Activated CD8-positive, alpha-beta memory T cell treated with anti-CD3 and anti-CD28 coated beads, Interleukin-2, amount 10 ng/mL, durations not matched to agents 7 days and 5 days (primary cell): ENCODE measurements around the gene SLC17A3. TPM values are rescaled to one million over a fixed set of nuclear protein-coding genes. Genes with fewer than 3 reads are reported as not detected.

ENCODE experiments used
- ATAC-seq: fragments of 150-1000 bp; cut with Tn5 transposase; one replicate; pipeline ENCODE4 v1.10.0; 2021; ENCODE audit warnings: moderate library complexity
- CTCF ChIA-PET: fragments of 350-600 bp; sonication (Branson Sonifier 250); formaldehyde crosslinking; loops from one replicate; lab custom pipeline; 2021; ENCODE audit warnings: antibody characterized with exemption; lab: Charles Lee
- DNase-seq: peaks from one replicate; pipeline ENCODE4 v3.0.0-alpha.2; 2020
- H3K27ac Mint-ChIP-seq: one replicate; pipeline ENCODE4 v1.8.0; 2021; ENCODE audit warnings: mild to moderate bottlenecking, mixed read lengths
- H3K27me3 Mint-ChIP-seq: one replicate; pipeline ENCODE4 v1.8.0; 2021; ENCODE audit warnings: mixed read lengths
- H3K36me3 Mint-ChIP-seq: one replicate; pipeline ENCODE4 v1.8.0; 2021; ENCODE audit warnings: mild to moderate bottlenecking, mixed read lengths
- H3K4me1 Mint-ChIP-seq: one replicate; pipeline ENCODE4 v1.8.0; 2021; ENCODE audit warnings: mixed read lengths
- H3K4me3 Mint-ChIP-seq: one replicate; pipeline ENCODE4 v1.8.0; 2021; ENCODE audit warnings: mild to moderate bottlenecking, moderate library complexity, mixed read lengths
- H3K9me3 Mint-ChIP-seq: one replicate; pipeline ENCODE4 v1.8.0; 2022; ENCODE audit warnings: low read depth, mixed read lengths
- total RNA-seq, 2 experiments: library from RNA; stranded (reverse); gene quantifications; one replicate each; pipeline ENCODE4 v1.2.3, GENCODE V29; 2021

SLC17A3 gene
- total RNA-seq, 2 experiments from 2014 or later = 0.26 to 0.76 TPM

DNA sequence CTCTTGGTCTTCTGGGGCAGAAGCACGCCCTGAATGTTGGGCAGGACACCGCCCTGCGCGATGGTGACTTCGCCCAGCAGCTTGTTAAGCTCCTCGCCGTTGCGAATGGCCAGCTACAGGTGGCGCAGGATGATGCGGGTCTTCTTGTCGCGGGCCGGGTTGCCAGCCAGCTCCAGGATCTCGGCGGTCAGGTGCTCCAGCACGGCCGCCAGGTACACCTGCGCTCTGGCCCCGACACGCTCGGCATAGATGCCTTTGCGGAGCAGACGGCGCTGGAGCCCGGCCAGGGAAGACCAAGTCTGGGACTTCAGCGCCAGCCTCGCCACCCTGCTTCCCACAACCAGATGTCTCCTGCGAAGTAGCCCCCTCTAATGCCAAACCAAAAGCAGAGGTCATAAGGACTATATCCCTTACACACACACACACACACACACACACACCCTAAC lies 8.0 kb upstream of the SLC17A3 start:
- H3K4me1 Mint-ChIP-seq = peaks cover 3% of the 10 kb centered on the region
- H3K27ac Mint-ChIP-seq = peak overlapping the region; percentile 12
- no peaks in the 10 kb centered on the region for H3K27me3 Mint-ChIP-seq
- H3K4me3 Mint-ChIP-seq = peak overlapping the region; percentile 62
- CTCF ChIA-PET = interaction anchor here (0.7 to 2.2 kb wide), 6 partner anchors 16 to 164 kb away, joined by 3 to 12 read pairs (median 4); no protein-coding TSS in a partner anchor
- DNase-seq = peak; percentile 53
- H3K36me3 Mint-ChIP-seq = peaks cover 2% of the 10 kb centered on the region
- peak; percentile 85 for ATAC-seq
- H3K9me3 Mint-ChIP-seq = no peaks in the 10 kb centered on the region

DNA sequence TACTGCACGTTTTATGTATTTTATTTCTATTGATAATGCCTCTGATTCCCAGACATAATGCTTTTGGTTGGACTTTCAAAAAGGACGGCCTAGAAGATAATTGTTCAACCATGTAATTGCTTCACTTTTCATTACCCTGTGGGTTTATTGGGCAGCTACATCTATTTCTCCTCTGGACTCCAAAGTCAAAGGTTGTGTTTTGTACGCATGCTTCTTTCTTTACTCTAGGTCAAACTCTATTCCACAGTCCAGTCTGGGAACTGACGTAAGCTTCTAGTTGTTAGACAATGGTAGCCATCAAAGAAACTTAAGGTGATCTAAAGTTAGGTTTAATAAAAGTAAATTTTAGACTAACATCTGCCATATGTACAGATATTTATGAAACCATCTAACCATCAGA lies 6.6 kb upstream of the SLC17A3 start:
- no peak overlapping the region for H3K4me3 Mint-ChIP-seq
- CTCF ChIA-PET = no interaction called here
- H3K4me1 Mint-ChIP-seq = peaks cover 3% of the 10 kb centered on the region
- no peak overlapping the region for H3K27ac Mint-ChIP-seq
- H3K9me3 Mint-ChIP-seq = no peaks in the 10 kb centered on the region
- ATAC-seq (no peak), DNase-seq (no peak)
- H3K27me3 Mint-ChIP-seq = no peaks in the 10 kb centered on the region
- peaks cover 2% of the 10 kb centered on the region for H3K36me3 Mint-ChIP-seq

DNA sequence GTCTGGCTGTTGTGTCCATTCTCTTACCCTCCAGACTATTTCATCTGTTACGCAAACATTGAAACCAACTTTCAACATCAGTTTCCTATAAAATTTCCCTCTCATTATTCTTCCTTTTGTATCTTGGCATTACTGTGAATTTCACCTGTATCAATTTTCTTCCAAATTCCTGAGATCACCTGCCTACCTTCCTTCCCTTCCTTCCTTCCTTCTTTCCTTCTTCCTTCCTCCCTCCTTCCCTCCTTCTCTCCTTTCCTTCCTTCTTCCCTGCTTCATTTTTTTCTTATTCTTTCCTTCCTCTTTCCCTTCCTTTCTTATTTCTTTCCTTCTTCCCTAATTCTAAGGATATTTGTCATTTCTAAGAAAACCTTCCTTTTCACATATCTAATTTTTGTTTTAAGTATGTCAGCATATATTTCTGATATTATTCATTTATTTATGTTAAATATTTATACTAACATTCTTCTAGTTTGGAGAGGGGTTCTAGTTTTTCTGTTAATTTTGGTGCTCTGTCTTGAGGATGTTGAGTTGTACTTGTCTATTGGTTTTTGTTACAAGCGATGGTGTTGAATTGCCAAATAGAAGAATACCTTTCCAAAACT lies 4.8 kb upstream of the SLC17A3 start:
- no peak for ATAC-seq
- no peaks in the 10 kb centered on the region for H3K9me3 Mint-ChIP-seq
- CTCF ChIA-PET = no interaction called here

DNA sequence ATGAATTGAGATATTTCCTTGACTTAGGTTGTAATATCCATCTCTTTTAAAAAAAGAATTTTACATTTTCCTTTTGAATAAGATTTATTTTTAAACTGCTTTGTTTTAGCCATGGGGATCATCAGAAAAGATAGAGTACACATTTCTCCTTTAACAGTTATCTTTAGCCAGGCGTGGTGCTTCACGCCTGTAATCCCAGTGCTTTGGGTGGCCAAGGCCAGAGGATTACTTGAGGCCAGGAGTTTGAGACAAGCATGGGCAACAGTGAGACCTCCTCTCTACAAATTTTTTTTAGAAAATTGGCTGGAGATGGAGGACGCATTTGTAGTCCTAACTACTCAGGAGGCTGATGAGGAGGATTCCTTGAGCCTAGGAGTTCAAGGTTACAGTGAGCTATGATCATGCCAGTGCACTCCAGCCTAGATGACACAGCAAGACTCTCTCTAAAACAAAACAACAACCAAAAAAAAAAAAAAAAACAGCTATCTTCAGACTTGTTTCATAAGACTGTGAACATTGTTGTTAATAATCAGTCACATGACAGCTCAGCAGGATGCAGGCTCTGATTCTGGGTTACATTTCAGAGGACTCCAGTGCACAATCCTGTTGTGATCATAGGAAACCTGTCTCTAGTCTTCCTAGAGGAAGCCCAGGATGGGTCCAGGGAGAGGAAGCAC lies 2.0 kb upstream of the SLC17A3 start:
- ATAC-seq (no peak), DNase-seq (no peak)
- Mint-ChIP-seq H3K9me3 (no peaks in the 10 kb centered on the region), H3K27me3 (no peaks in the 10 kb centered on the region), H3K36me3 (peaks cover 2% of the 10 kb centered on the region), H3K27ac (no peak overlapping the region), H3K4me1 (peaks cover 20% of the 10 kb centered on the region), H3K4me3 (no peak overlapping the region)
- CTCF ChIA-PET = no interaction called here

More for the DNA sequence above, 4.8 kb upstream of the SLC17A3 start:
- Mint-ChIP-seq H3K4me1 (peaks cover 14% of the 10 kb centered on the region), H3K27ac (no peak overlapping the region), H3K4me3 (no peak overlapping the region), H3K36me3 (peaks cover 2% of the 10 kb centered on the region), H3K27me3 (no peaks in the 10 kb centered on the region)
- no peak for DNase-seq

DNA sequence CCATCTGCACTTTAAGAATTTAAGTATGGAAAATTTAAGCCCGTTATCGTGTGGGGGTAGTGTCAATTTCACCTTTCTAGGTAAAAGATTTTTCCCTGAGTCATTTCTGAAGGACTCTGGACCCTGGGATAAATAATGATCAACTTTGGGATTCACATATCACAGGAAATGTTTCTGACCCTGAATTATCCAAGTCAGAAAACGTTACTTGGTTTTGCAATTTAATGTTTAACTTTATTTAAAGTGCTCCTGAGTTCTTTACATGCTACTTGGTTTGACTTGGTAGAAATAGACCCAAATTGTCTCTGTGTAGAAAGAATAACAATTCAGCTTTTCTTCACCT lies 1.5 kb upstream of the SLC17A3 start:
- no peak overlapping the region for H3K27ac Mint-ChIP-seq
- H3K4me1 Mint-ChIP-seq = peaks cover 20% of the 10 kb centered on the region
- ATAC-seq (no peak), DNase-seq (no peak)
- CTCF ChIA-PET = no interaction called here
- no peaks in the 10 kb centered on the region for H3K9me3 Mint-ChIP-seq
- peaks cover 2% of the 10 kb centered on the region for H3K36me3 Mint-ChIP-seq
- H3K27me3 Mint-ChIP-seq = no peaks in the 10 kb centered on the region
- no peak overlapping the region for H3K4me3 Mint-ChIP-seq

DNA sequence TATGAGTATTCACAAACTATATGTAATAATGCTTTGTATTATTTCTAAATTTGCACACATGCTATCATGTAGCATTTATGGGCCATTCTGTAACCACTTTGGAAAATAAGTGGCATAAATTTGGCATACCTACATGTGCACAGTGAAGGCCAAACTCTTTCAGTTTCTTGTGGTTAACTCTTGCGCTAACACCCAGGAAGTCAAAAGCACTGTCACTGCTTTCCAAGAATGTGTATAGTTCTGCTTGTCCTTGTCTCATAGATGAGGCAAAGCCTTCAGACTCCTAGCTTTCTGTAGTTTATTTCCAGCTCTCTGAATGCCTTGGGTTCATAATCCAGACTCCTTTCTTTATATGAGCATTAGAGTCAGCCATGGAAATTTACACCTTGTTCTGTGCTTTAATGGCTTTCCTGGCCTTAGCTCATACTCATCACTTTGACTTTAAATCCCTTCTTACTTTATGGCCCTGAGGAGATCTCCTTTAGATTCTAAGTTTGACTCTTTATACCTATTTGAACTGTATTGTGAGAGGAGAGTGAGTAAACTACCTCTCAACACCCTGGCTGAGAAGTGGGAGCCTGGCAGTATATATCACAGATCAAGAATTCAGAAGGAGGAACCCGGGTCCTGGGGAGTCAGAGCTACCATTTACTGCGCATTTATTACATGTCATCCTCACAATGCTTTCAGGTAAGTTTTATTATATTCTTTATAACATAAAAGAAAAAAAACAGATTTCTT lies 949 bp upstream of the SLC17A3 start:
- DNase-seq = no peak
- CTCF ChIA-PET = interaction anchor here (0.6 to 2.9 kb wide), 2 partner anchors 12 to 609 kb away, joined by 4 to 8 read pairs; no protein-coding TSS in a partner anchor
- no peaks in the 10 kb centered on the region for H3K9me3 Mint-ChIP-seq
- no peak overlapping the region for H3K4me3 Mint-ChIP-seq
- H3K27ac Mint-ChIP-seq = no peak overlapping the region
- no peaks in the 10 kb centered on the region for H3K27me3 Mint-ChIP-seq
- H3K36me3 Mint-ChIP-seq = peaks cover 2% of the 10 kb centered on the region
- peak; percentile 58 for ATAC-seq
- H3K4me1 Mint-ChIP-seq = peaks cover 20% of the 10 kb centered on the region

DNA sequence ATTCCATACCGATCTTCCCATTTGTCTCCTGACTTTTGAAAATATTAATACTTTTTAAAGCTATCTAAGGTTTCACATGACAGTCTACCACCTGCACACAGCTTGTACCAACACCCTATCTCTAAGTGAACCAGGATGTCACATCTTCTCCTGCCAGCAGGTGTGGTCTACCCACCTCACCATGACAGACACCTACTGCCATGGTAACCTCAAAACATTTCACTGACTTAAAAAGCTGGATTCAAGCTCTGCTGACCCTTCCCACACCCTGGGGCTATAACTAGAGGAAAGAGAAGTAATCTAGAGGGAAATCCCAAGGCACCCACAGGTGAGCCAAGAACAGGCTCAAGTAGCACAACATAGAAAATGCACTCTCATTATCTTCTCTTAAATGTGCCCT lies 1.2 kb downstream of the SLC17A3 start:
- no peak for DNase-seq

DNA sequence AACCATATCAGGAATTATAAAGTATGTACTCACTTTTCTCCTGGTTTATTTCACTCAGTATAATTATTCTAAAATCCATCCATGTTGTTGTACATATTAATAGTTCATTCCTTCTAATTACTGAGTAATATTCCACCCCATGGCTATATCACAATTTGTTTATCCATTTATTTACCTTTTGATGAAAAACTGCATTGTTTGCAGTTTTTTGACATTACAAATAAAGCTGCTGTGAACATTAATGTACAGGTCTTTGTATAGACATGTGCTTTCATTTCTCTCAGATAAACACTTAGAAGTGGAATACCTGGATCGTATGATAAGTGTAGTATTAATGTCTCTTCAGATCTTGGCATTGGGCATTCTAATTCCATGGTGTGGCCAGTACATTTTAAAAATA lies 4.2 kb downstream of the SLC17A3 start:
- H3K9me3 Mint-ChIP-seq = no peaks in the 10 kb centered on the region
- peaks cover 31% of the 10 kb centered on the region for H3K4me1 Mint-ChIP-seq
- H3K27ac Mint-ChIP-seq = no peak overlapping the region
- H3K36me3 Mint-ChIP-seq = peaks cover 1% of the 10 kb centered on the region
- CTCF ChIA-PET = no interaction called here
- H3K4me3 Mint-ChIP-seq = no peak overlapping the region
- DNase-seq (no peak), ATAC-seq (no peak)
- H3K27me3 Mint-ChIP-seq = no peaks in the 10 kb centered on the region

More for the DNA sequence above, 1.2 kb downstream of the SLC17A3 start:
- CTCF ChIA-PET = interaction anchor here (1.3 to 2.9 kb wide), 3 partner anchors 9 to 153 kb away, joined by 3 to 8 read pairs (median 4); no protein-coding TSS in a partner anchor
- Mint-ChIP-seq H3K27me3 (no peaks in the 10 kb centered on the region), H3K4me3 (no peak overlapping the region), H3K27ac (no peak overlapping the region), H3K9me3 (no peaks in the 10 kb centered on the region), H3K36me3 (peaks cover 2% of the 10 kb centered on the region), H3K4me1 (peaks cover 20% of the 10 kb centered on the region)
- ATAC-seq = peak; percentile 53

DNA sequence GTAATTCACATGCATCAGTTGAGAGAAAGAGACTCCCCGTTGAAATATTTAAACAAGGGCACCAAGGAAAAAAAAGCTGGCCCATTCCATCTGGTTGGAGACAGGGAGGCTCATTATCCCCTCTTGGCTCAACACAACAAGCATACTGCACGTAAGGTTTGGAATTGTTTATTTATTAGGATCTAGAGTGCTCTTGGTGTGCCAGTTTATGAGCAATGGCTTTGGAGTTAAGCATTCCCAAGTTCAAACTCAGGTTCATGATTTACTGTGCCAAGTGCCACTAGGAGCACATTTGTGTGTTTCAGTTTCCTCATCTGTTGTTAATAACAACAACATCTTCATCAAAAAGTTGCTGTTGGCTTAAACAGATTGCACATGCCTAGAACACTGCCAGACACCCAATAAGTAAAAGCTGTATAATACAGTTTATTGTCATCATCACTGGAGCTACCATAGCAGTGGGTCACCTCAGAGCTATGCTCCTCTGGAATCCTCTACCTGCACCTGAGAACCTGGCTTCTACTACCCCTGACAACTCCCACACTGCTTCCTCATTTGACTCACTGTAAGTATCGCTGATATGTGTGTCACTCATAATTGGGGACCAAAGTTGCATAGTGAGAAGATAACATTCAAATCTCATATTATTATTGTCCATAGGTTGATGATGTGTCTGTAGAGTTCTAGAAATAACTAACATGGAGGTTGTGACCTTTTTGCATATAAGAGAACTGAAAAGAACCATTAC lies 5.4 kb downstream of the SLC17A3 start:
- Mint-ChIP-seq H3K4me1 (peaks cover 28% of the 10 kb centered on the region), H3K27me3 (no peaks in the 10 kb centered on the region), H3K9me3 (no peaks in the 10 kb centered on the region), H3K36me3 (peaks cover 1% of the 10 kb centered on the region), H3K27ac (no peak overlapping the region), H3K4me3 (no peak overlapping the region)
- CTCF ChIA-PET = interaction anchor here (0.6 kb wide), 1 partner anchor 80 kb away, joined by 3 read pairs; no protein-coding TSS in a partner anchor
- ATAC-seq = no peak
- no peak for DNase-seq

DNA sequence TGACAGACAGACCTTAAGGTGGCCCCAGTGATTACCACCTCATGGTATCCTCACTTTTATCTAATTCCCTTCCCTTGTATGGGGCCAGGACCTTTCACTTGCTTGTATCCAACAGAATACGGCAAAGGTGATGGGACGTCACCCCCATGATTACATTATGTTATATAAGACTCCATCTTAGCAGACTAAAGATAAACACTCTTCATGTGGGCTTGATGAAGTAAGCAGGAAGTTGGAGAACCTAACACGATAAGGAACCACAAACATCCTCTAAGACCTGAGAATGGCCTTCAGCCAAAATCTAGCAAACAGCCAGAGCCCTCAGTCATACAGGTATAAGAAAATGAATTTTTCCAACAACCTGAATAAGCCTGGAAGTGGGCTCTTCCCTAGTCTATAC lies 8.0 kb downstream of the SLC17A3 start:
- Mint-ChIP-seq H3K9me3 (no peaks in the 10 kb centered on the region), H3K4me3 (no peak overlapping the region), H3K4me1 (peaks cover 18% of the 10 kb centered on the region), H3K27me3 (no peaks in the 10 kb centered on the region), H3K36me3 (peaks cover 1% of the 10 kb centered on the region), H3K27ac (peak overlapping the region; percentile 72)
- ATAC-seq (peak; percentile 85), DNase-seq (peak; percentile 45)
- CTCF ChIA-PET = interaction anchor here (1.2 to 1.5 kb wide), 3 partner anchors 16 to 643 kb away, joined by 3 read pairs; partner anchors contain the start of gene TRIM38

DNA sequence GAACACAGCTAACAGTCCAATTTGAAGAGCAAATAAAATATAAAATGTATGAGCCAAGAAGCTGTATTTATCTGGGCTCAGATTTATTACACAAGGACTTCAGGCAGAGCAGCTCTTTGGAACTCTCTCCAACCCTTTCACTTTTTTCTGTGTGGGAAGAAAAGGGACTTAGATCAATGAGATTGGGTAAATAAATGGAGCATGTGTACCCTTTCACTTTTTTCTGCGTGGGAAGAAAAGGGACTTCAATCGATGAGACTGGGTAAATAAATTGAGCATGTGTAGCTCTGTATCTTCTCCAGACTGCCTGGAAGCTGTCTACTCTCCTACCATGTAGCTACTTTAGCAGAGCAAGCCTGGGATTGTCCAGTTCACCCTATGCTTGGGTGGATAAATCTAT lies 10.7 kb downstream of the SLC17A3 start:
- peaks cover 23% of the 10 kb centered on the region for H3K4me1 Mint-ChIP-seq
- ATAC-seq = no peak
- CTCF ChIA-PET = interaction anchor here (1.3 to 3.0 kb wide), 2 partner anchors 10 to 23 kb away, joined by 3 to 8 read pairs; partner anchors contain the start of gene SLC17A3
- H3K4me3 Mint-ChIP-seq = no peak overlapping the region
- peaks cover 1% of the 10 kb centered on the region for H3K36me3 Mint-ChIP-seq
- no peaks in the 10 kb centered on the region for H3K9me3 Mint-ChIP-seq
- no peak overlapping the region for H3K27ac Mint-ChIP-seq
- DNase-seq = no peak
- H3K27me3 Mint-ChIP-seq = no peaks in the 10 kb centered on the region

DNA sequence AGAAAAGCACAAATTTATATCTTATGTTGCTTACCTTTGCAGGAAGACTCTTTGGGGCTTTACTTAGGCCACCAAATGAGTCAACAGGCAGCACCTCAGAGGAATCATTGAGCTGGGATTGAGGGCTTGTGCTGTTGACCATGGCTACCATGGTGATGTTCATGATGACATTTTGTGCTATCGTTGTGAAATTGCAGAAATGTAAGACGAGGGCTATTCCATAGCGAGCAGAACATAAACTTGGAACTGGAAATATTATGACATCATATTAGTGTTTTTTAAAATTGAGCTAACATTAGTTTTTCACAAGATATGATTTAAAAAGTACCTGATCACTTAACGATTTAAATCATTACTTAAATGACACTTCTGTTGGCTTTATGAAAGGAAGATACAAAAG lies 11.8 kb downstream of the SLC17A3 start:
- H3K9me3 Mint-ChIP-seq = no peaks in the 10 kb centered on the region
- no peak overlapping the region for H3K4me3 Mint-ChIP-seq
- H3K36me3 Mint-ChIP-seq = peaks cover 1% of the 10 kb centered on the region
- DNase-seq (no peak), ATAC-seq (no peak)
- H3K27ac Mint-ChIP-seq = no peak overlapping the region
- no peaks in the 10 kb centered on the region for H3K27me3 Mint-ChIP-seq
- H3K4me1 Mint-ChIP-seq = peaks cover 31% of the 10 kb centered on the region
- CTCF ChIA-PET = interaction anchor here (1.2 to 3.0 kb wide), 3 partner anchors 11 to 142 kb away, joined by 3 to 8 read pairs (median 3); partner anchors contain the start of gene SLC17A3

DNA sequence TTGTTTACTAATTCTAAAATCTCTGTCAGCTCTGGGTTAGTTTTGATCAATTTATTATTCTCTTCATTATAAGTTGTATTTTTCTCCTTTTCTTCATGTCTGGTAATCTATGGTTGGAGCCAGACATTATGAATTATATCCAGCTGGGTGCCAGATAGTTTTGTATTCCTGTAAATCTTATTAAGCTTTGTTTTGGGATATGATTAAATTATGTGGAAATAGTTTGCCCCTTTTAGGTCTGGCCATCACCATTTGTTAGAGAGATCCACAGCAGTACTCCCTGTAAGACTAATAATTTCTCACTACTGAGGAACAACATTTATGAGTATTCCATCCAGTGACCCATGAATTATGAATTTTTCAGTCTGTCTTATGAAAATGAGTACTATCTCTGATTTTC lies 21.3 kb downstream of the SLC17A3 start:
- Mint-ChIP-seq H3K9me3 (no peaks in the 10 kb centered on the region), H3K4me3 (no peak overlapping the region), H3K27me3 (peaks cover 5% of the 10 kb centered on the region), H3K36me3 (no peaks in the 10 kb centered on the region), H3K27ac (no peak overlapping the region), H3K4me1 (peaks cover 12% of the 10 kb centered on the region)
- CTCF ChIA-PET = no interaction called here
- ATAC-seq = no peak
- no peak for DNase-seq
